AG08396 (cell line): Measurements from ENCODE around the gene LURAP1L.
"Not testable (repeated sequence)": the region's sequence is repeated elsewhere in the genome, so short reads cannot be mapped to it uniquely, and the experiment has no call there.

ENCODE experiments used
- DNase-seq: peaks from one replicate; pipeline ENCODE4 v3.0.0; 2012; ENCODE audit warnings: low spot score, mixed read lengths

LURAP1L gene

DNA sequence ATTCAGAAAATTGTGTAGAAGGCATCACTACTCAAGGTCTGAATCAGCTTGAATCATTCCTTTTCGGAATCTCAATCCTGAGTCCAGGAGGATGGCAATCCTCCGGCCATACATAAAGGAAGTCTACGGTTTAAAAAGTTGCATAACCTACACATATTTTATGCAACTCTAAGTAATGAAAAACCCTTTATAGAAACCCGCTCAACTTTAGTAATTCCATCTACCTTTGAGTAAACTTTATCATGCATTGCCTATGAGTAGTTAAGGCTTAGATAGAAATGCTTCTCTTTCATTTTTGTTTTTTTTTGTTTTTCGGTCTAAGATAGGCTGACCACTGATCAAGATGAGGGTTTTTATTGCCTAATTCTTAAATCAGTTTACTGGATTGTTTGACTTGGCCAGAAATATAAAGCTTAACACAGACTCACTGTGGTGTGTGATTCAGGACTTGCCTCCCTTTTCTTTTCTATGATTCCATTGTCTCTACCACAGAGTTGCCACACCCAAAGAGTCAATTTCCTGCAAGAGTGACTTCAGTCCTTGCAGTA lies 85.0 kb downstream of the LURAP1L start:
- peak; percentile 22 for DNase-seq

DNA sequence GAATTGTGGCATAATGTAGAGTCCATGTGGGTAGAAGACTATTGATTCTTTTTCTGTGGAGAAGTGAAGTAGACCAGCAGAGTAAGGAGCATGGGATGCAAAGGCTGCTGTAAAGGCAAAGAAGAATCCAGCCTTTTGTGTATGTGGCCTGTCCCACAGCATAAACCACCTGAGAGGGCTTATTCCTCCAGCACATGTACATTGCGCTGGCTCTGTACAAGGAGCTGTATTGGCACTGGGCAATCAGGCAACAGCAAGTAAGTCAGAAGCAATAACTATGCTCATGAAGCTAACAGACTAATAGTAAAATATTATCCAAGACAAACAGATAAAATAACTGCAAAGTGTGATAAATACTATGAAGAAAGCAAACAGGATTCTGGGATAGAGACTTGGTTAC lies 86.2 kb downstream of the LURAP1L start:
- DNase-seq, result no peak

DNA sequence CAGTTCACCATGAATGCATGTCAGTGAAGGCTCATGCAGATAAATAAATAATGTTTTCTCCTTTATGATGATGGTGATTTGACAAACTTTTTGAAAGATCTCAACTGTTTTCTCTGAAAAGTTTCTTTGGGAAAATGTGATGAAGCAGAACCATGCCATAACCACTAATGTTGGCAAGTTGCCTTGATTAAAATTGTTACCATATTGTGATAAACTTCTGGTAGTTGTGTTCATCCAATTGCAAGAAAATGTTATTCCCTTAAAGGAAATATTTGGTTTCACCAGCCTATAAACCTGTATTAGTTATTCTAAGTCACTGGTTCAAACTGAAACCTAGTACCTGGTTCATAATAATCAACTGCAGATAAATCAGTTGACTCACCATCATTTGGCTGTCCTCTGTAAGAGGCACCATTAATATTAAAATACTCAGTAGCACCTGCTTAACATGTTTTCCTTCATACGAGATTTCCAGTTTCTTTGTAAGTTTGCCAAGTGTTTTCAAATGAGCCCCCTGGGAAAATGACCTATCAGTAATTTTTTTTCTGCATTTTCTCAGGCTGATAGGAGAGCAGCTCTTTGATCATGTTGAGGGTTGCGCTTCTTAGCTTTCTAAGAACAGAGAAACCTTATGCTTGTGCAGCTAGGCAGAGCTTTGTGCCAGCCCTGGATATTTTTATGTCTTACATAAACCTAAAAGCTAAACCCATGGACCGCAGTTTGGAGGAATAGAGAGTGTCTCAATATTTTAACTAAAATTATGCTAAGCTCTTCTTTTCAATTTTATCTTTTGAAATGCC lies 88.0 kb downstream of the LURAP1L start:
- DNase-seq, result no peak

DNA sequence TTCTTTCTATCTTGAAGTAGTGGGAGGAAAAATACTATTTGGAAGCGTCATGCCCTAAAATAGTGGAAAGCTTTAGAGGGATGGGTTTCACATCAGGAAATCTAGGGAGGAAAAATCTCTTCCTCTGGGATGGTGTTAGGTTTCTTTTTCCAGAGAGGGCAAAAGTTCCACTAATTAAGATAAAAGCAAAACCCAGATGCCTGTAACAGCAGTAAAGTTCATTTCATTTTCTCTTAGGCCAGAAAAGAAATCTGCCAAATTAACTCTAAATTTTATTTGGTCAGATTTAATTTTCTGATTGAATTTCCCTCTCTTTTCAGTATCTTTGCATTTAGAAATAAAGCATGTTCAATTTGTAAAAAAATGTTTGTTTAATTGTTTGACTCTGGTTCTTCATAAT lies 88.8 kb downstream of the LURAP1L start:
- no peak for DNase-seq

DNA sequence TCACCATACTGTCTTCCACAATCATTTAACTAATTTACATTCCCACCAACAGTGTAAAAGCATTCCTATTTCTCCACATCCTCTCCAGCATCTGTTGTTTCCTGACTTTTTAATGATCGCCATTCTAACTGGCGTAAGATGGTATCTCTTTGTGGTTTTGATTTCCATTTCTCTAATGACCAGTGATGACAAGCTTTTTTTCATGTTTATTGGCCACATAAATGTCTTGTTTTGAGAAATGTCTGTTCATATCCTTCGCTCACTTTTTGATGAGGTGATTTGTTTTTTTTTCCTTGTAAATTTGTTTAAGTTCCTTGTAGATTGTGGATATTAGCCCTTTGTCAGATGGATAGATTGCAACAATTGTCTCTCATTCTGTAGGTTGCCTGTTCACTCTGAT lies 90.6 kb downstream of the LURAP1L start:
- not testable (repeated sequence) for DNase-seq
